KG1 (cell line): ENCODE measurements around the gene NOS1.
"Not testable (repeated sequence)": the region's sequence is repeated elsewhere in the genome, so short reads cannot be mapped to it uniquely, and the experiment has no call there.

ENCODE experiments used
- DNase-seq: peaks from one replicate; lab custom pipeline; 2025; lab: John Stamatoyannopoulos, UW

The NOS1 gene

DNA sequence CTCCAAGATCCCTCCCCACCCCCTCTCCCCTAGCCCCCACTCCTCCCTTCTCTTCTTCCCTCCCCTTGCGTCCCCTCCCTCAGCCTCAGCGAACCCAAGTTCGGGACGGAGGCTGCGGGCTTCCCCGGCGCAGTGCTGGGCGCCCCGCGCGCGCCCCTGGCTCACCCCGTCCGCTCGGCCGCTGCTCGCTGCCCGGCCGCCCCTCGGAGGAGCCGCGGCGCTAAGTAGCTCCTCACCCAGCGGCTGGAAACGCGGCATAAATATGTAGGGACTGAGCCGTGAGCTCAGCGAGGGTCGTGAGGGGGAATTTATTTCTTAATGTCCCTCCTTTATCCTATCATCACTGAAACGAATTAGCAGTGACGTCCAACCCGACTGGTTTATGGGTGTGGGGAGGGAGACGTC, at the start of gene NOS1:
TSS of gene NOS1 (minus strand) at position 280 of the 405 bp plus-strand sequence. CDS start 30,557 bp downstream, outside the sequence.
- no peak for DNase-seq

DNA sequence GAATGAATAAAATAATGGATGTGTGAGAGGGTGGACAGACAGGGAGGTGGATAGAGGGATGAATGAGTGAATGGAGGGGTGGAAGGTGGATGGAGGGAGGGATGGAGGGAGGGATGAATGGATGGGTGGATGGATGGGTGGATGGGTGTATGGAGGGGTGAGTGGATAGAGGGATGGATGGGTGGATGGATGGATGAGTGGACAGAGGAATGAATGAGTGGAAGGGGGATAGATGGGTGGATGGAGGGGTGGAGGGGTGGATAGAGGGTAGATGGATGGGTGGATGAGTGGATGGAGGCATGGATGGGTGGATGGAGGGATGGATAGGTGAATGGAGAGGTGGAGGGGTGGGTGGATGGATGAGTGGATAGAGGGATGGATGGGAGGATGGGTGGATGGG, 47.9 kb upstream of the NOS1 start:
- no peak for DNase-seq

DNA sequence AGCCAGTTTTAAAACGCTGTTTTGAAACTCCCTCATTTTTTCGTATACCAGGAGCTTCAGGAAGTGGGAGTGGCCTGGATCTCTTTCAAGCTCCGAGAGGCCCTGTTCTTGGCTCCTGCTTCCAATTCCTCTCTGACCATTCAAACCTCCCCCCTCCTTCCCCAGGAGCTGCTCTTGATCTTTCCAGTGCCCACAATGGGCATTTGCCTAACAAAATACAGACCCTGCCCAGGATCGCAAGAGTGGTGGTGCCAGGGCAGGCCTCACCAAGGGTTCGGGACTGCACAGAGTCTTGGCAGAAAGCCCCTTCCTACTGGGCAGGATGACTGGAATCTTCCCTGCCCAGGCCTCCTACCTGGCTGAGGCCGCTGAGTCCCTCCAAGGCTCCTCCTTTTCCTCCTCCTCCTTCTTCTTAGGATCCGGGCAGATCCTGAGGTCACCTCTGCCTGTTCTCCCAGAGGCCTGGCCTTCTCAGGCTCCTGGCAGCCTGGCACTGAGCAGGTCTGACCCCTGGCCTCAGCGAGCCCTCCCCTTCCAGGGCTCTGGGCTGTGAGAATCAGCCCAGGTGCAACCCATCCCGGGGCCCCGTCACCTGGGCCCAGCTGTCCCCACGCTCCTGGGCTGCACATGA, 46.9 kb upstream of the NOS1 start:
- DNase-seq = no peak

DNA sequence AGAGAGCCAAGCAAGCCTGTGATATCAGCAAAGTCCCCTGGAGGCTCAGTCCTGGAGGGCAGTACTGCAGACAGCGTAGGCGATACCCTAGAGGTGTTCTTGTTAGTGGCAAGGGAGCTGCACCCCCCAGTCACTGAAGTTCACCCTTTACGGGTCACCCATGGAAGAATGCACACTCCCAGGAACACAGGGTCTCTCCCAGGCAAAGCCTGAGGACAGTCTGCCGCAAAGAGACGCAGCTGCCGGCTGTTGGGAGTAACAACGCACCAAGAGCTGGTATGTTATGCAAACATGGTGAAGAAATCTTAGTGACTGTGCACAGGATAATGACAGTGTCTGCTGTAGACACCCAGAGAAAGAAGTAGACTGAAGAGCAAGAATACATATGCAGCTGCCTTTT, 43.5 kb upstream of the NOS1 start:
- no peak for DNase-seq

DNA sequence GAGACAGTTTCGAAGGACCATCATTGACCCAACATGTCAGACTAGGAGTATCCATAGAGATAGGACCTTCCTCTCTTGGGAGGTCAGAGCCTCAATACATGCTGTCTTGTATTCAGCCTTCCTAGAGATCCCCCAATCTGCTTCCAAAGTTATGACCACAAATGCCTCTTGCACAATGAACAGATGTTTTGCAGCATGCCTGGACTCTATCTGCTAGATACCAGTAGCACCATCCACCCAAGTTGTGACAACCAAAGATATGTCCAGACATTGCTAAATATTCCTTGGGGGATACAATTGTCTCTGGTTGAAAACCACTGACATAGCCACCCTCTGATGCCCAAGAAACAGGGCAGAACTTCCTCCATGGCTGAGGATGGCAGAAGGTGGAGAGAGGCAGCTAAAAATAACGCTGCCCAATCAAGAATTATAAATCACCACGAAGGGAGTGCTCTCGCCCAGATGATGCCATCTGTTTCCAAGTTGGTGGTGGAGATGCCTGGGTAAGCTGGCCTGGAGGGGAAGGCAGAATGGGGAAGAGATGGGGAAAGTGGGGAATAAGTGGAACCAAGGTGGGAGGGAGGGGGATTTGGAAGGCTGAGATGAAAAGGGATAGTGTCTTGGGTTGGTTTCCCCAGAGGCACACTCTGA, 42.9 kb upstream of the NOS1 start:
- DNase-seq = no peak

DNA sequence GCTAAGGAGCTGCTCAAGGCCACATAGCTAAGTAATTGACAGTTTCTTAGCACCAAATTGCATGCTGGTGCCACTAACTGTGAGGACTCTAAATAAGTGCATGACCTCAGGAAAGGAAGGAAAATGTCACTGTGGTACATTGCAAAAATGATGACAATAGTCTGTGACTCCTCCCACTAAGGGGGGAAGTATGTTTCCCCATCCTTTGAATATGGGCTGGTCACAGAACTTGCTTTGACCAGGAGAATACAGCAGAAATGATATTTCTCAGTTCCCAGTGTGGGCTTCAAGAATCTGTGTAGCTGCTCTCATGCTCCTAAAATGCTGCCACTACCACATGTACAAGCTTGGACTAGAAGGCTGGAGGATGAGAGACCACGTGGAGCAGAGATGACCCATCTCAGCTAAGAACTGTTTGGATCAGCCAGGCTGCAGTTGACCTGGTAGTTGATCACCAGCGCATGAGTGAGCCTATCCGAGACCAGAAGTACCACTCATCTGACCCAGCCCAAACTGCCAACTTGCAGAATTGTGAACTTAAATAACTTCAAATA, 42.2 kb upstream of the NOS1 start:
- no peak for DNase-seq

DNA sequence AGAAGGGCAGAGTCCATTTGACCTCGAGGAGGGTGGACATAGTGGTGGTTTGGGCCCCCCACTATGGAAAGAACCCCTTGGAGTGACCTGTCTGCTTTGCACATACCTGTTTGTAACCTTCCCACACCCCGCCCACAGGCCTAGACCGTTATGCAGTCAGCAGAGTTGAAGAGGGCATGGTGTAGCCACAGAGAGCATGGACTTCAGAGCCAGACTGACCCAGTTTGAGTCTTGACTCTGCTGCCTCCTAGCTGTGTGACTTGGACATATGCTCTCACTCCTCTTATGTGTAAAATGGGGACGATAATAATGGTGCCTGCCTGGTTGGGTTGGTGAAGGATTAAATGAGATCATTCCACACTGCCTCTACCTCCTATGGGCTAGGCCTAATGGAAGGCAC, 40.9 kb upstream of the NOS1 start:
- DNase-seq = no peak

DNA sequence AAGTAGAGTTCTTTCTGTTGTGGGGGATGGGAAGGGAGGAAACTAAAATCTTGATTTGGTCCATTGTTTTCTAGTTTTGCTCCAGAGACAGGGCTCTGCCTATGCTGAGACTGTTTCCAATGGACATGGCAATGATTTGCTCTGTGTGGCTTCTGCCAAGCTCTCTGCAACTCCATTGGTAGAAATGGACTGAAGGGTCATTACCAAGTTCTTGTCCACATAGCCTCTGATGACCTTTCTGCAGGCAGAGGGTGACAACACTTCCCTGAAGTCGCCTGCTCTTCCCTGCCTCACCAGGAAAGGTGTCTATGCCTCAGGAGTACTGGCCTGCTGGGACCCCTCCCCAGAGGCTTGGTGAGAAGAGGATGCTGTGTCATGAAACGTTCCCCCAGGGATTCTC, 39.5 kb upstream of the NOS1 start:
- no peak for DNase-seq

DNA sequence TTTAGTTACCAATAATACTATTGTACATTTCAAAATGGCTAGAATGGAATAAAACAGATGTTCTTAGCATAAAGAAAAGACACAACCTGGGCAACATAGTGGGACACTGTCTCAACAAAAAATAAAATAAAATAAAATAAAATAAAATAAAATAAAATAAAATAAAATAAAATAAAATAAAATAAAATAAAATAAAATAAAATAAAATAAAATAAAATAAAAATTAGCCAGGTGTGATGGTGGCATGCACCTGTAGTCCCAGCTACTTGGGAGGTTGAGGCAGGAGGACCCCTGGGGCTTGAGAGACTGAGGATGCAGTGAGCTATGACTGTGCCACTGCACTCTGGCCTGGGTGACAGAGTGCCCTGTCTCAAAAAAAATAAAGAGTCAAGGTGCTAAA, 37.1 kb upstream of the NOS1 start:
- not testable (repeated sequence) for DNase-seq

DNA sequence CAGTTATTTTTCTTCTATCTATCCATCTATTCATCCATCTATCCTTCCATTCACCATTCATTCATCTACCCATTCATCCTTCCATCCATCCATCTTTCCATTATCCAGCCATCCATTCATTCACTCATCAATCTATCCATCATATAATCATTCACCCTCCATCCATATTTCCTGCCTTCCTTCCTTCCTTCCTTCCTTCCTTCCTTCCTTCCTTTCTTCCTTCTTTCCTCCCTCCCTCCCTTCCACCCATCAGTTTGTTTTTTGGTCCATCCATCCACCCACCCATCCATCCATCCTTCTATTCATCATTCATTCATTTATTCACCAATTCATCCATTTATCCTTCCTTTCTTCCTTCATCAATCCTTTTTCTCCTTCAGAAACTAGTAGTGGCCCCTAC, 34.3 kb upstream of the NOS1 start:
- DNase-seq = no peak

DNA sequence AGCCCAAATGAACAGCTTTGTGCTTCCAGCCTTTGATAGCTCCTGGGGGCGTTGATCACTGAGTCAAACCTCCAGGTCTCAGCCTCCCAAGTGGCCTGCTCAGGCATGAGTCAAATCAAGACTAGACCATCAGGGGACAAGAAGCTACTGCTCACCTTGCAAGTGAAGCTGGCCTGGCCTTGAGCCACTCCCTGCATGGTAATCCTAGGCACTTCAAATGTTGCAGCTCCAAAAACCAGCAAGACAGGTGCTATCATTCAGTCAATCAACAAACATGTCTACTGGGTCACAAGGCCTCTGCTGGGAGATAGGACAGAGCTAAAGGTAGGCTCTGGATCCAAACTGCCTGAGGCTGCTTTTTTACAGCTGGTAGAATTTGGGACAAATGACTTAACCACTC, 33.1 kb upstream of the NOS1 start:
- DNase-seq = no peak

DNA sequence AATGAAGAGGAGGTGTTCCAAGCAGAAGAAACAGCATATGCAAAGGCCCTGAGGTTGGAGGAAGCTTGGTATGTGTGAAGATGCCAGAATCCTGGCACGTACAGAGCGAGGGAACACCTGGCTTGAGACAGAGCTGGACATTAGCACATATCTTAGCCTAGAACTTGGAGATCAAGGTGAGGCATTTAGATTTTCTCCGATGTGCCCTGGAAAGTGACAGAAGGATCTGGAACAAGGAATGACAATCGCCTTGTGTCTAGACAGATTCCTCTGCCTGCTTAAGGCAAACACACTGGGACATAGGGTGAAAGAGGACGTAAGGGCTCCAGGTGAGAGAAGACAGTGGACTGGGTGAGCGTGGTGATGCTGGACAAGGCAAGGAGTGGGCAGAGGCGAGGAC, 32.2 kb upstream of the NOS1 start:
- no peak for DNase-seq

DNA sequence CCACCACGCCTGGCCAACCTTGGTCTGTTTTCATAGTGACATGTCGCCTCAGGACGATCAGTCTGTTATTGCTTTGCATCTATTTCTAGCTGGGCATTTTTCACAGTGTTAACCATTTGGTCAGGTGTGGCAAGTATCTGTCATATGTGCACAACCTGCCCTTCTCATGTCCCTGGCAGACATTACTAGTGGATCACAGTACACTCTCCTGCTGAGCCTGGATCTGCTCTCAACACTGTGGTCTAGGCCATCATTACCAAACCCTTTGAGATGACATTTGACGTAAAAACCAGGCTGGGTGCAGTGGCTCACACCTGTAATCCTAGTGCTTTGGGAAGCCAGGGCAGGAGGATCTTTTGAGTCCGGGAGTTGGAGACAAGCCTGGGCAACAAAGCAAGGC, 29.4 kb upstream of the NOS1 start:
- no peak for DNase-seq

DNA sequence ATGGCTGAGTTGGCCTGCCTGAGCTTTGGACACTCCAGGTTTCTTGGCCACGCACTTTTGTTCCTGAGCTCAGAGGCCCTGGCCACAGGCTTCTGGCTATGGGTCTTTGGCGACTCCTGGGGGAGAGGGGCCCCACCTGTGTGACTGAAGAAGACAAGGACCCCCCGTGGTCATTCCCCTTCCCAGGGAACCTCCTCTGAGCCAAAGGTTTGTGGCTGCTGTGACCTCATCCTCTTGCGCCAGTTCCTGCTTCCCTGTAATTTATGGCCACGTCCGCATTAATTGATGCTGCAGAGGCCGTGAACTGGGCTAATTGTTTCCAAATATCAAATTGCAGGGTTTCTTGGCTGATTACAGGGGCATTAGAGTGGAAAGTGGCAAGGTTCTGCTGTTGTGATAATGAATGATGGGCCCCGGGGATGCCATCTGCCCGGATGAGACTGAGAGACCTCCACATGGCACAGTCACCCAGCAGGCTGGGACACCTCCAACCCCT, 27.6 kb upstream of the NOS1 start:
- no peak for DNase-seq

DNA sequence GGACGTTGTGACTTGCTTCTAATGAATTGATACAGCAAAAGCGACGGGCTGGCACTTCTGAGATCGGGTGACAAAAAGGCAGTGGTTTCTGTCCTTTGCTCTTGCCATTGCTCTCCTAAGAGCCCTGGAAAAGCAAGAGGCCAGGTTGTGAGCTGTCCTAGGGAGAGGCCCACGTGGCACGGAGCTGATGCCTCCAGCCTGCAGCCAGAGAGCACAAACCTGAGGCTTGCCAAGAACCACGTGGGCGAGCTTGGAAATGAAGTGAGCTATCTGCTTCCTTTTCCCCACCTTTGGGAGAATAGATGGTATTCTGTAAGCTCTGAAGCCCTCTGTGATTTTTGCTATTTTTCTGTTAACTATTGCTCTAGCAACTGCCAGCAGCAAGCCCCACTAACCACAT, 26.4 kb upstream of the NOS1 start:
- no peak for DNase-seq

DNA sequence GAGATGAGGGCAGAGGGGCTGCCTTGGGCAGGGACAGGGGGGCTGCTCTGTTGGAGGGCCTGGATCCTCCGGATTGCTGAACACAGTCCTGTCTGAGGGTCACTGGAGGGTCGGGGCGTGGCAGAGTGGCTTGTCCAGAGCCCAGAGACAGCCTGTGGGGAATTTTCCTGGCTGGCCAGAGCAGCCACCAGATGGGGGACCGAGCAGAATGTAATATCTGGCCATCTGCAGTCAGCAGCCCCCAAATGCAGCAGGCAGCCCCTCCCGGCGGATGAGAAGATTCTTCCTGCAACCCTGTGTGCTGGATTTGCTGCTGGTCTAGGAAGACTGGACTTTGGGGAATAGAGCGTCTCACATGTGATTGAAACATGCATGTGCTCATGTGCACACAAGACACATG, 23.3 kb upstream of the NOS1 start:
- DNase-seq = no peak

DNA sequence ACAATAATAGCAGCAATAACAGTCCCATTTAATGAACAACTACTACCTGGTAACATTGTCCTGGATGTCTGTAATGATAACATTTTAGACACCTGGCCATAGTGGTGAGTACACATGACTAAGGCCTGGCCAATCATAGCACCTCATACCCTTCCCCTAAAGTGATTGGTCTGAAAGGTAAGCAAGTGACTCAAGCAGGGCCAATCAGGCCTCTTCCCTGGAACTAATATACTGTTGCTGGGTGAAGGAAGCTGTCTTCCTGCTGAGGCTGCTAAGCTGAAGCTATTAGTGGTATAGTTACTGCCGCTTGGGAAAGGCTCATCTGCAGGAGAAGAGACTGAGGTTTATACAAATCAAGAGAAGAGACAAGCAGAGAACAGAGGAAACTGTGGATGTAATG, 18.7 kb upstream of the NOS1 start:
- no peak for DNase-seq

DNA sequence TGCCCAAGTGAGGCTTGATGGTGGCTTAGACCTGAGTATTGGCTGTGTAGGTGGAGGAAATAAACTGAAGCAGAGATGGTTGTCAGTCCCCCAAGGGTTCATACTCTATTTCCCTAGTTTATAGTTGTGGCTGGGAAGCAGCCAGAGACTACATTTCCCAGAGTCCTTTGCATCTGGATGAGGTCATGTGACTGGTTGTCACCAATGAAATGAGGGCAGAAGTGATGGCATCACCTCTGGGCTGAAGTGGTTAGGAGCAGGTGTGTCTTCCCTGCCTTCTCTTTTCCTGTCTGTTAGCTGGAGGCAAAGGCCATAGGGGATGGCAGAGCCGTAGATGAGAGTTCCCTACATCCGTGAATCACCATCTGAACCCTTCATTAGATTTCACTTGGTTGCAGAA, 16.3 kb upstream of the NOS1 start:
- DNase-seq = no peak

DNA sequence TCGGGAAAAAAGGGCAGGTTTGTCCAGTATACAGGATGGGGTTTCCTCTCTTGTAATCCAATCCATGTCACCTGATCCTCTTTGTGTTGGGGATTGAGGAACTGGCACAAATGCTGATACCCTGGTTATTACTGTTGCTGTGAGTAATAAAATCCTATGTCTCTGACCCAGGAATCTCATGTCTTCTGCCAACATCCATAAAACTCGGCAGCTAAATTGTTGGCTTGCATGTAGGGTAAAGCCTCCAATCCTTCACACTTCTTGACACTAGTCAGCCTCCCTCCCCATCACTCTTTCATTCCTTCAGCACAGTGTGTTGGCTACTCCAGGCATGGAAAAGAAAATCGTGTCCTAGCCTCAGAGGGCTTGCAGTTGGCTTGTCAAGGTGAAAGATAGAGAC, 9.2 kb upstream of the NOS1 start:
- DNase-seq = no peak

DNA sequence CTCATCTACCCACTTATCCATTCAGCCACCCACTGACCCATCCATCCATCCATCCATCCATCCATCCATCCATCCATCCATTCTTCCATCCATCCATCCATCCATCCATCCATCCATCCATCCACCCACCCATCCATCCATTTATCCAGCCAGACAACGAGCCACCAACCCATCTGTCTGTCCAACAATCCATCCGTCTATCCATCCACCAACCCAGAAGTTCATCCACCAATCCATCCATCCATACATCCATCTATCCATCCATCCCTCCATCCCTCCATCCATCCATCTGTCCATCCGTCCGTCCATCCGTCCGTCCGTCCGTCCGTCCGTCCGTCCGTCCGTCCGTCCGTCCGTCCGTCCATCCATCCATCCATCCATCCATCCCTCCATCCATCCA, 8.6 kb upstream of the NOS1 start:
- not testable (repeated sequence) for DNase-seq

DNA sequence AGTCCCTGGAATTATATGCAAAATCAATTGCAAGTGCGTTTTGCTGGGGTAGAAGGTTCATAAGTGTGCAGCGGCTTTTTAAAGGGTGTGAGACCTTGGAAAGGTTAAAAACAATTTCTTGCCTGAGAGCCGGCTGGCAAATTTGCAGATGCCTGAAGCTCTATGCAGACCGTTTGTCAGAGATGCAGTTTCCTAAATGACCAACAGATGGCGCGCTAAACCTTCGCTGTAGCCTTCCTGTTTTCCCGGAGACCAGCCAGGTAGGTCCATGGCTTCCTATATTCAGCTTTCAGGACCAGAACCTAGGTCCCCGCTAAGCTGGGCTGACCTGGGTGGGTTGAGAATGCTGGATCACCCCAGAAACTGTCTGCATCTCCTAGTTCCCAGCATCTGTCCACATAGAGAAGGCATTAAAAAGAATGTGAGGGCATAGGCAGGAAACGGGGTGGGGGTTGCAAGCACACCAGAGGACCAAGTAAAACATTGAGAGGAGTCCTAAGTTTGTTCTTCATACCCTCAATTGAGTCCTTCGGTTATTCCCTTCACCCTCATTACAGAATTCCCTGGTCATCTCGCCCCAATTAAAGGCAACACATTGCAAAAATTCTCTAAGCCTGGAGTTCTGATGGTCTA, 5.7 kb upstream of the NOS1 start:
- DNase-seq = peak; percentile 44

DNA sequence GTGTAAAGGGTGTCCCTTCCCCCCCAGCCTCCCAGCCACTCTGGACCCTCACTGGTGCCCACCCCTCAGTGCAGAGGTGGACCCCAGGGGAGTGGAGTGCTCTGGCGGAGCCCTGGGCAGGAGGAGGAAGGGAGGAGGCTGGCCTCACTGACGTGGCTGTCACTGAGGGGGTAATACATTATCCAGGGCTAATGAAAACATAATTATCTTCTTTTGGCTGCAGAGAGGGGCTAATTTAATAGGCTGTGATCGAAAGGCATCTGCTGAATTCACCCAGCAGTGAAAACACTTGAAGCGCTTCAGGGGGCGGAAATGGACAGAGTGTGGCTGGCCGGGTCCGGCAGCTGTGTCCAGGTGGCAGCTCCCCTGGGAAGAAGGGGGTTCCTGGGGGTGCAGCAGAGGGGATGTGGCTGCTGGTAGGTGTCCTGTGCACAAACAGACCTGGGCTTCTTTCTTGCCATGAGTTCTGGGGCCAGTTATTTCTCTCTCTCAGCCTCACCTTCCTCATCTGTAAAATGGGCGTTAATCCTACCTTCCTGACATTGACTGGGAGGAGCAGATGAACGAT, 3.7 kb upstream of the NOS1 start:
- no peak for DNase-seq

DNA sequence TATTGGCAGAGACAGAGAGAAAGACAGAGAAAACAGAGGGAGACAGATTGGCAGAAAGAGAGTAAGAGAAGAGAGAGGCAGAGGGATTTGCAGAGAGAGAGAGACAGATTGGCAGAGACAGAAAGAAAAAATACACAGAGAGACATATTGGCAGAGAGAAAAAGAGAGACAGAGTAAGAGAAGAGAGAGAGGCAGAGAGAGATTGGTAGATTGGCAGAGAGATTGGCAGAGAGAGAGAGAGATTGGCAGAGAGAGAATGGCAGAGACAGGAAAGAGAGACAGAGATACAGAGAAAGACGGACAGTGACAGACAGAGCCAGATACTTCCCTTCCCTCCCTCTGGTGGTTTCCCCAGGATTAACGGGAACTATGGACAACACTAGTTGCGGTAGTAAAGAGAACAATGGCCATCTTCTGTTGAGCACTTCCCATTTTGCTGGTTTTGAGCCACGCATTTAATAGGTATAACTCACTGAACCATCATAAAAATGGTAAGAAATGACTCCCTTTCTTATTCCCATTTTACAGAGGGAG, 2.6 kb upstream of the NOS1 start:
- no peak for DNase-seq
